Stimulated activated CD4-positive, alpha-beta T cell treated with anti-CD3 and anti-CD28 coated beads, Interleukin-4, amount 100 ng/mL, for 48 hours (primary cell): ENCODE measurements around the gene RSRC2.
"Not testable (repeated sequence)": the region's sequence is repeated elsewhere in the genome, so short reads cannot be mapped to it uniquely, and the experiment has no call there.

ENCODE experiments used
- DNase-seq, 2 donors: peaks; one replicate each; pipeline ENCODE4 v3.0.0-alpha.2; 2020; ENCODE audit warnings: low read depth in 2 of 2

RSRC2 gene, protein sequence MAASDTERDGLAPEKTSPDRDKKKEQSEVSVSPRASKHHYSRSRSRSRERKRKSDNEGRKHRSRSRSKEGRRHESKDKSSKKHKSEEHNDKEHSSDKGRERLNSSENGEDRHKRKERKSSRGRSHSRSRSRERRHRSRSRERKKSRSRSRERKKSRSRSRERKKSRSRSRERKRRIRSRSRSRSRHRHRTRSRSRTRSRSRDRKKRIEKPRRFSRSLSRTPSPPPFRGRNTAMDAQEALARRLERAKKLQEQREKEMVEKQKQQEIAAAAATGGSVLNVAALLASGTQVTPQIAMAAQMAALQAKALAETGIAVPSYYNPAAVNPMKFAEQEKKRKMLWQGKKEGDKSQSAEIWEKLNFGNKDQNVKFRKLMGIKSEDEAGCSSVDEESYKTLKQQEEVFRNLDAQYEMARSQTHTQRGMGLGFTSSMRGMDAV

DNA sequence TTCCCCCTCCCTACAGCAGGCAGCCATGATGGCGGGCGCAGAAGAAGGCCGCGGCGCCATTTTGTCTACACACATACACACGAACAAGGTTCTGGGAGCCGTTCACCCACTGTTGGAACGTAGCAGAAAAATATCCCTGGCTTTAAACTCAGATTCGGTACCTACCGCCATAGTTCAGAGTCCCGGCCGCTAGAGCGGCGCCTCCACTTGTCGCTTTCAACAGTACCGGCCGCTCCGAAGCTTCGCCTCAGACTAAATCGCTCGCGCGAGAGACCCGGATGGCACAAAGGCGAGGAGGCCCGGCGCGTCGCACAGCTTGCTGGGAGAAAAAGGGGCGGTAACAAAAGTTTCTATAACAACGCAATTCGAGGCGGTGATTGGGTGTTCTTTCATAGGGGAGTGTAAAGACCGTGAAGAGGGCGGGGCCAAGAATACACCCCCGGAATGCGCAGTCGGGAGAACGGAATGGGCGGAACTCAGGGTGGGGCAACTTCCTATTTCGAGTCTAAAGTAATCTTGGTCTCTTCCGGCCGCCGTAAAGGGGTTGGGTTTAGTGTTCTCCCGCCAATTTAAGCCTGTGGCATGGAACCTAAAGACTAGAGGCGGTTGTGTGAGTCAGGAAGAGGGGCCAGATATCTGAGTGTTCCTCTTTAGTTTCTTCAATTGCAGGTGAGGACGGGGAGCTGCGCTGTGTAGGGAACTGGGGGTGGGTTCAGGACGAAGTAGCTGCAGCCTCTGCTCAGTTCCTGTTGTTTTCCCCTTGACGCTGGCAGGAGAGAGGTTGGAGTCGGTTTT is at the start of gene RSRC2, which contains the start of gene KNTC1:
Gene RSRC2, minus strand, starts transcription at position 254 of the 795 bp plus-strand sequence. Its CDS starts 83 bp downstream, at position 171.
Gene KNTC1, plus strand, starts transcription at position 567 of the 795 bp plus-strand sequence. CDS start 2,815 bp downstream, outside the sequence.
- DNase-seq, result peak; percentile 92 to 97

DNA sequence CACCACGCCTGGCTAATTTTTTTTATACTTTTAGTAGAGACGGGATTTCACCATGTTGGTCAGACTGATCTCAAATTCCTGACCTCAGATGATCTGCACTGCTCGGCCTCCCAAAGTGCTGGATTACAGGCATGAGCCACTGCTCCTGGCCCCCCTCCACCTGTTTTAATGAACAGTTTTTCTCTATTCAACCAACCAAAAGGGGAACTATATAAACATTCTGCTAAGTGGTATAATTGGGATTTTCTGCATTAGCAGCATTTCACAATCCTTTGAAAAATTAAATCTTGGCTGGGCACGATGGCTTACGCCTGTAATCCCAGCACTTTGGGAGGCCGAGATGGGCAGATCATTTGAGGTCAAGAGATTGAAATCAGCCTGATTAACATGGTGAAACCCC is 45.1 kb upstream of the RSRC2 start:
- no peak for DNase-seq

DNA sequence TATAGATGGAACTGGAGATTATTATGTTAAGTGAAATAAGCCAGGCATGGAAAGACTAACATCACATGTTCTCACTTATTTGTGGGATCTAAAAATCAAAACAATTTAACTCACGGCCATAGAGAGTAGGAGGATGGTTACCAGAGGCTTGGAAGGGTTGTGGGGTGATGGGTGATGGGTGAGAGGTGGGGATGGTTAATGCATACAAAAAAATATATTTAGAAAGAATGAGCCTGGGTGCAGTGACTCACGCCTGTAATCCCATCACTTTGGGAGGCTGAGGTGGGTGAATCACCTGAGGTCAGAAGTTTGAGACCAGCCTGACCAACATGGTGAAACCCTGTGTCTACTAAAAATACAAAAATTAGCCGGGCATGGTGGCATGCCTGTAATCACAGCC is 43.3 kb upstream of the RSRC2 start:
- not testable (repeated sequence) for DNase-seq

DNA sequence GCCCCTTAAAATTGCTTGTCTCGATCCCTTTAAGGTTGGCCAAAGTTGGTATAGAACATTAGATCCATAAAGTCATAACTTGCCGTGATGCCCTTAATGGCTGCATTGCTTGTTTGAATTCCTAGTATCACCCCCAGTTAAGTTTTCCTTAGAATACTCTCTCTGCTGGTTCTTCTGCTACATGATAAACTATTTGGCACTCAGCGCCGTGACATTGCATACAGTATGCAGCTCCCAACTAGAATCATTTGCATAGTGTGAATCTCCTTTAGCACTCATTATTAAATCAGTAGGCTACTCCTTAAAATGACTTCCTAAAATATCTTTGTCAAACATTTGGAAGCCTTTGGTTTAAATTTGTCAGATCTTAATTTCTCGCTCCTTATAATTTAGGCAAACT is 42.6 kb upstream of the RSRC2 start:
- DNase-seq, result no peak

DNA sequence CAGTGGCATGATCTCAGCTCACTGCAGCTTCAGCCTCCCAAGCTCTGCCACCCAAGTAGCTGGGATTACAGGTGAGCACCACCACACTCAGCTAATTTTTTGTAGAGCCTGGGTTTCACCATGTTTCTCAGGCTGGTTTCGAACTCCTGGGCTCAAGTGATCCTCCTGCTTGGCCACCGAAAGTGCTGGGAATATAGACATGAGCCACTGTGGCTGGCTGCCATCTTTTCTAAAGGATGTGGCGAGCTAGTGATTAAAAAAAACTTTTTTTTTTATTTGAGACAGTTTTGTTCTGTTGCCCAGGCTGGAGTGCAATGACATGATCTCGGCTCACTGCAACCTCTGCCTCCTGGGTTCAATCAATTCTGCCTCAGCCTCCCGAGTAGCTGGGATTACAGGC is 40.1 kb upstream of the RSRC2 start:
- DNase-seq, result not testable (repeated sequence)

DNA sequence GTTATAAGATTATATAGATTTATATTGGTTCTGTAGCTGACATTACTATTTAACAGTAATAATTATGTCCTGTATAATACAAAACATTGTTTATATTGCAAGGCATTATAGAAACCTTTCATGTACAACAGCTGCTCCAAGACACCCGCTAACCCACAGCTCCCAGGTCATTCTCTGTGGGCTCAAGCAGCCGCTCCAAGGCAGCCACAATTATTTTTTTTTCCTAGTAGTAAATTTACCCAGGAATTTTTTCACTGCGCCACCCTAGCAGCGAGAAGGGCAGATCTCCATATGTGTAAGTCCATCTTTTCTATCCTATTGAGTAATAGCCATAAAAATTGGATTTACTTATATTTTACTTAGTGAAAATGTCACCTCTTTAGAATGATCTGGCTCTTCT is 36.6 kb upstream of the RSRC2 start:
- no peak for DNase-seq

DNA sequence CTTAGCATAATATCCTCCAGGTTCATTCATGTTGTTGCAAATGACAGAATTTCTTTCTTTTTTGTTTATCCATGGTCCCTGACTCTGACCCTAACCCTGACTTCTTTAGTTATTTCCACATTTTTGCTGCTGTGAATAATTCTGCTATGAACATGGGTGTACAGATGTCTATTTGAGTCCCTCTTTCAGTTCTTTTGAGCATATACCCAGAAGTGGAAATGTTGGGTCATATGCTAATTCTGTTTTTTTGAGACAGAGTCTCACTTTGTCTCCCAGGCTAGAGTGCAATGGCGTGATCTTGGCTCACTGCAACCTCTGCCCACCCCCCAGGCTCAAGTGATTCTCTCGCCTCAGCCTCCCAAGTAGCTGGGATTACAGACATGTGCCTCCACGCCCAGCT is 33.4 kb upstream of the RSRC2 start:
- DNase-seq, result no peak

DNA sequence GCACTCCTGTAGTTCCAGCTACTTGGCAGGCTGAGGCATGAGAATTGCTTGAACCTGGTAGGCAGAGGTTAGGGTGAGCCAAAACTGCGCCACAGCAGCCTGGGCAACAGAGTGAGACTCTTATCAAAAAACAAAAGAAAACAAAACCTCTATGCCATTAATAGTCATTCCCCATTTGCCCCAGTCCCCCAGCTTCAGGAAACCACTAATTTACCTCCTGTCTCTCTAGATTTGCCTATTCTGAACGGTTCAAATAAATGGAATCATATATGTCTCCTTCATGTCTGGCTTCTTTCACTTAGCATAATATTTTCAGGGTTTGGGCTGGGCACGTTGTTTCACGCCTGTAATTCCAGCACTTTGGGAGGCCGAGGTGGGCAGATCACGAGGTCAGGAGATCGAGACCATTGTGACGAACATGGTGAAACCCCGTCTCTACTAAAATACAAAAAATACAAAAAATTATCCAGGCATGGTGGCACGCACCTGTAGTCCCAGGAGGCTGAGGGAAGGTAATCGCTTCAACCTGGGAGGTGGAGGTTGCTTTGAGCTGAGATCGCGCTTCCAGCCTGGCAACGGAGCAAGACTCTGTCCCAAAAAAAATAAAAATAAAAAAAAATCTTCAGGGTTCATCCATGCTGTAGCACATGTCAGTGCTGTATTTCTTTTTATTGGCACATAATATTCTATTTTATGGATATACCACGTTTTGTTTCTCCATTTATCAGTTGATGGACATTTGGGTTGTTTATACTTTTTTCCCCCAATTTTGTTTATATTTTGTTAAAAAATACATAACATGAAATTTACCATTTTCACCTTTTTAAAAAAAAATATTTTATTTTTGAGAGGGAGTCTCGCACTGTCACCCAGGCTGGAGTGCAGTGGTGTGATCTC is 32.3 kb upstream of the RSRC2 start:
- DNase-seq, result no peak

DNA sequence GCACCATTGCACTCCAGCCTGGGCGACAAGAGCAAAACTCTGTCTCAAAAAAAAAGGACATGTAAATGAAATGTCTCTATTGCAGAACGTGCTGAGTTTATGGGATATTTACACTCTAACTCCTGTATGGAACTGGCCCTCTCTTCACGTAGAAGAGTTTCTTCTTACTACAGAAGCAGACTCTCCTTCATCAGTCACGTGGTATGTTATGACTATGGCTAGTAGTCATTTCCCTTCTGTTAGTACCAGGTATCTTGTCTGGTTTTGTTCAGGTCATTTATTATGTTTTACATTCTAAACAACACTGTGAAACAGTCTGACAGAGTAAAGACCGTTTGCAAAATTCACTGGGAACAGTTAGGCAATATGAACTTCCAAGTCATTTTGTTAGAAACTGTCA is 20.6 kb upstream of the RSRC2 start:
- no peak for DNase-seq

DNA sequence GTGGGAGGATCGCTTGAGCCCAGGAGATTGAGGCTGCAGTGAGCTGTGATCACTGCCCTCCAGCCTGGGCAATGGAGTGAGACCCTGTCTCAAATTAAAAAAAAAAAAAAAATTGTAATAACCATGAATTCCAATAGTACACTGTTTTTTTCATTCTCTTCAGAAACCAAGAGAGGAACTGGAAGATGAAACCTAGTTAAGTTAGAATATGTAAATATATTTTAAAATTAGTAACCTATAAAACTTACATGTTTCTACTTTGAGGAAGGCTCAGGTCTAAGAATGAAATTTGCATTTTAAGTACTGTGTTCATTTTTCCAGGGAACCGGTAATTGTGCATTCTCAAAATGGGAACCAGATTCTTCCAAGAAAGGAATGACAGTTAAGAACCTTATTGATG is 19.1 kb upstream of the RSRC2 start:
- no peak for DNase-seq

DNA sequence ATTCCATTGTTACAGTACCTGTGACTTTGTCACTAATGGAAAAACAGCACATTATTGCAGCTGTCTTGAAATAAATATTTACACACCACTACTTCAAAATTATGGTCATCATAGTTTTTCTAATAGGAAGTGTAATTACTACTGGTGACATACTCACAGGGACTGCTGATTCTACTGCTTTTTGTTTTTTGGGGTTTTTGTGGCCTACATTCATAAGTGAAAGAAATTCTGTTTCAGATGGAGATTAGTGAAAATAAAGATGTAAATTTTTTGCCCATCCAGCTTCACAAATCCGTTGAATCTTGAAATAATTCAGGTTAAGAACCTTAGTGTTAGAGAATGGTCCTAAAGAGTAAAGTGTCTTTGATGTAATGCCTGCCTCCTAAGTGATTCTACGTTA is 17.8 kb upstream of the RSRC2 start:
- no peak for DNase-seq

DNA sequence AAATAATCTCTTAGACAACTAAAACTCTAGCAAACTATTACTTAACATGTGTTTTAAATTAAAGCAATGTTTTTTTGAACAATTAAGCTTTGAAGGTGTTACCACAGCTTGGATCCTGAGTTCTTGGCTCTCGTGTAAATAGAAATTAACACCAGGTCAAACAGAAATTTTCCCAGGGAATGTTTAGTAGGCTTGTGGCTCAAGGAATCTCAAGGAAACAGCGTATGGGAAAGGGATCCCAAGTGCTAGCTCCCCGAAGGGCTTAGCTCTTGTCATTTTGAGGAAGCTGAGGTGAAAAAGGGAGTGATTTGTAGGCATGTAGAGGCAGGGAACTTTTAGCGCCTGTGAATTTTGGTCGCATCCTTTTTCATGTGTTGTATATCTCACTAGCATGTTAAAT is 11.8 kb upstream of the RSRC2 start:
- no peak for DNase-seq

DNA sequence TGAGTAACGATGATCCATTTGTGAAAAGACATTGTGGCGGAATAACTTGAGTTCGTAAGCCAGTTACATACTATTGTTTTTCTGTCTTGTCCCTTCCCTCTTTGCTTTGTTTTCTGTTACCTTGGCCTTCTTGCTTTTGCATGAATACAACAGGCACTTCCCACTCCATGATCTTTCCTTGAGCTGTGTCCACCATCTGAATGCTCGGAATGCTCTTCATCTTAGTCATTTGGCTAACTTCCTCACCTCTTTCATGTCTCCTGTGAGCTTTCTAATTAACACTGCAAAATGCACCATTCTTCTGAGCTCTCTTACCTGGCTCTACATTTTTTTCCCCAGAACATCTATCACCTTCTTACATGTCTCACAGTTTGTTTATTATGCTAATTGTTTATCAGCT is 10.3 kb upstream of the RSRC2 start:
- no peak for DNase-seq

DNA sequence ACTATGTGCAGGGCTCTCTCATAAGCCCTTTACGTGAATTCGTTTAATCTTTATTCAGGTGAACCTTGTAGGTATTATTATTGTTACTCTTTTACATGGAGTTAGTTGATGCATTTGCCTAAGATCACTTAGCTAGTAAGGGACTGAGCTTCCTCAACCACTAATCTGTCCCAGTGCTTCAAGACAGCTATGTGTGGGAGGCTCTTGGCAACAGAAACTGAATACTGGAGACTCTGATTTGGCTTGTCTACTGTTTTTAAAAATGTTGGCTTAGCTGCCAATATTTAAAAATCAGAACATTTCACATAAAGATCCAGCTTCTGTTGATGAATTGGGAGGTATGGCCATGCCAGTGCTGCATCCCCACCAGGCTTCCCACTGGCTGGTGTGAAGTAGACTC is 7.1 kb upstream of the RSRC2 start:
- DNase-seq, result no peak

DNA sequence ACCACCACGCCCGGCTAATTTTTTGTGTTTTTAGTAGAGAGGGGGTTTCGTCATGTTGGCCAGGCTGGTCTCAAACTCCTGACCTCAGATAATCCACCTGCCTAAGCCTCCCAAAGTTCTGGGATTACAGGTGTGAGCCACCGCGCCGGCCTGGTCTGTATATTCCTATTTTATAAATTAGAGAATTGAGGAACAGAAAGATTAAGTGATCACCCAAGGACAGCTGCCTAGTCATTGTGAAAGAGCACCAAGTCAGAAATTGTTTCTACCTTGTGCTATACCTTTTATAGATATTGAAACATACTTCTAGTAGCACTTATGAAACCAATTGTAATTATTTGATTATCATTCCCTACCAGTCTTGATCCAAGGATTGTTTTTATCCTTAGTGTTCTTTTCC is 2.3 kb upstream of the RSRC2 start:
- DNase-seq, result no peak

DNA sequence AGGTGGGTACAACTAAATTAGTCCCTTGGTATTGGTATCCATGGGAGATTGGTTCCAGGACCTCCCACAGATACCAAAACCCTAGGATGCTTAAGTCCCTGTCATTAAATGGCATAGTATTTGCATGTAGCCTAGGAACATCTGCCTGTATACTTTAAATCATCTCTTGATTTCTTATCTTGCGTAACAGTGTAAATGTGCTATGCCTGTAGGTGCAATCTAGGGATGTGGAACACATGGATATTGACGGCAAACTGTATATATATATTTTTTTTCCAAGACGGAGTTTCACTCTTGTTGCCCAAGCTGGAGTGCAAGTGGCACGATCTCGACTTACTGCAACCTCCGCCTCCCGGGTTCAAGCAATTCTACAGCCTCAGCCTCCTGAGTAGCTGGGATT is 1.8 kb upstream of the RSRC2 start:
- DNase-seq, result no peak

DNA sequence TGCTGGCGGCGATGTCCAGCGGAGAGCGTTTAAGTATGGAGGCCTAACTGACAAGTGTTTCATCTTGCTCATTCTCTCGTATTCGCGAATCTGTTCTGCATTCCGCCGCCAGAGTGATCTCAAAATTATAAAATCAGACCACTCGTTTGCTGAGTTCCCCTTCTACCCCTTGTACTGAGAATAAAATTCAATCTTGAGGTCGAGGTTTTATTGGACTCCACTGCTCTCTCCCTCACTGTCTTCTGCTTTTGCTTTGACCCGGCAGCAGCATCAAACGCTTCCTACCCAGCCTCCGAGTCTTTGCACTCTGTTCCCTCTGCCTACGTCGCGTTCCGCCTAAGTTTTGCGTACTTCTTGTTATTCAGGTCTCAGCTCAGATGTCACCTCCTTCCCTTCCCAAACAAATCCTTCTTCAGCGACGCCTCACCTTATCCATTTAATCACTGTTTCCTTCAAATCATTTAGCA is 775 bp upstream of the RSRC2 start:
- peak in 1 of 2 donors; percentile 27 for DNase-seq

DNA sequence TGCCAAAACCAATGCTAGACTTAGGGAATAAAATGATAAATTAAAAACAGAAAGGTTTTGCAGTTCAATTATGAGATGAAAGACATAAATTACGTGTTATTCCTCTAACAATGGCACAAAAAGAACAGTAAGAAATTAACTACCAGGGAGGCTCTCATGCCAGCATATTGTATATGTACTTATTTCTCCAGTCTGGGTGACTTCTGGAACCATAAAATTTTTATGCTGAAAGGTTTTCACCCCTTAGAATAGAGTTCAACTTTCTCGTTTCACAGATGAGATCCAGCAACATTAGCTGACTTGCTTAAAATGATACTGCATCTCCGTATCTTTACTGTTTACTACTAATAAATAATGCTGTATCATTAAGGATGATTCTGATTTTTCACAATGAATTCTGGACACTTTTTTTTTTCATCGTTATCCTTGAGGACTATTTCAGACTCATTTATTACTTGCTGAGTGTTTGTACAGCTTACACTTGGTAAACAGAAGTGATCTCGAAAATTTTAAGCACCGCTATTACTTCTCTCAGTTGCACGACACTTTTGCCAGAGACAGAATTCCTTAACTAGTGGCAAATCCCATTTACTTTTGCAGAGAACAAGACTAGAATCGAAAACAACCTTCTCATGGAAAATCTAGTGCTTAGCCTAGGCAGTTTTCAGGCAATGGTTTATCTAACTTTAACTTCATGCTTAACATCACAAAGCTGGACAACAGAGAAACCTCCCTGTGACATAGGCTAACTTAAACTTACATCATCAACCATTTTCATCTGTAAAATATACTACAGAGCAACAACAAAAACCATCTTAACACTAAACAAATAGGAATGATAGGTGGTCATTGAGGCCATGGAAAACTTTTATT is 2.7 kb downstream of the RSRC2 start:
- no peak for DNase-seq

DNA sequence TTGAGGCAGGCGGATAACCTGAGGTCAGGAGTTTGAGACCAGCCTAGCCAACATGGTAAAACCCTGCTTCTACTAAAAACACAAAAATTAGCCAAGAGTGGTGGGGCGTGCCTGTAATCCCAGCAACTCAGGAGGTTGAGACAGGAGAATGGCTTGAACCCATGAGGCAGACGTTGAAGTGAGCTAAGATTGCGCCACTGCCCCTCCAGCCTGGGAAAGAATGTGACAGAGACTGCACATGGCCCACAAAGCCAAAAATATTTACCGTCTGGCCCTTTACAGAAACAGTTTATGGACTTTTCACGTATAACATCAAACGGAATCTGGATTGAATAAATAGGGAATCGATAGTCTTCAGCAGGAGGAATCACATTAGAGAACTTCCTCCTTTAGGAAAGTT is 3.5 kb downstream of the RSRC2 start:
- DNase-seq, result no peak

DNA sequence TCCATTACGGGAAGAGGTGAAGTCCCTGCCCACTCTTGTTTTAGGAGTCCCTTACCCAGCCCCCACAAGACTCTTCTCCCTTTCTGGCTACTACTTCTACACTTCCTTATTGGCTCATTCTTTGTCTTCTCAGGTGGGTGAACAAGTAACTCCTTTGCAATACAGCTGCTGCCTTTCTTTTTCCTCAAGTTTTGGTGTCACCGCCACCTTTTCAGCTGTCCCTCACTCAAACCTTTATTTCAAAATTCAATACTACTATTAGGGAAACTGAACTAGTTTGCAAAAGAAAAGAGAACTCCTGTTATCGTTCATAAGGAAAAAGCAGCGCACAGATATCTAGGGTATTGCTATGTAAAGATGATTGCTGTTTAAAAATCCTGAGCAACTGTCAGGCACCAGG is 6.1 kb downstream of the RSRC2 start:
- no peak for DNase-seq

DNA sequence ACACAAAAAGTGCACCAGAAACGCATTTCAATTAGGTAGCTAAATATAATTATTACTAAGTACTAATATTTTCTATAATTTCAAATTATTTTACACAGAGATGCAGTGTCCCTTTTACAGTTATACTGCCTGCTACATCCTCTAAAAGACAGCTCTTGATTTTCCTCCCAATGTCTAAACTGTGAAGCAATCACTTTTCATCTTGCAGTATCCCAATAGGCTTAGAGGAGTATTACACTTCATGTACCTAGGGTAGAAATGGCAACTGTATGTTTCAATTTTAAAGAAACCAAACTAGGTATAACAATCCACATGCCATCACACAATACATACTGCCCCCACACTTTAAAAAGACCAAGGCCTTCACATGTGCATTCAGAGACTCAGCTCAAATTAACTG is 7.3 kb downstream of the RSRC2 start:
- DNase-seq, result no peak
